Calu3 (cell line): Measurements from ENCODE around the gene GPR137B. TPM values are rescaled to one million over a fixed set of nuclear protein-coding genes. Genes with fewer than 3 reads are reported as not detected.

Source experiments
- BruUV-seq: library from RNA; stranded (reverse); fragments of 400-500 nt; replicated peaks from 2 replicates; lab custom pipeline; 2021; lab: Mats Ljungman, UMichigan
- CTCF ChIA-PET: fragments of 300-600 bp; sonication (Branson Sonifier 250); formaldehyde crosslinking; loops from one replicate; lab custom pipeline; 2022; ENCODE audit warnings: antibody characterized with exemption; lab: Charles Lee
- DNase-seq: peaks from one replicate; pipeline ENCODE4 v3.0.0; 2022
- H3K27ac Mint-ChIP-seq: one replicate; pipeline ENCODE4 v1.8.0; 2022; ENCODE audit warnings: mixed read lengths; ENCODE audit not compliant: unreplicated experiment
- H3K27me3 Mint-ChIP-seq: one replicate; pipeline ENCODE4 v1.8.0; 2022; ENCODE audit warnings: mixed read lengths; ENCODE audit not compliant: unreplicated experiment
- H3K36me3 Mint-ChIP-seq: one replicate; pipeline ENCODE4 v1.8.0; 2022; ENCODE audit warnings: mild to moderate bottlenecking, moderate library complexity, mixed read lengths; ENCODE audit not compliant: insufficient read depth, unreplicated experiment
- H3K4me1 Mint-ChIP-seq: one replicate; pipeline ENCODE4 v1.8.0; 2022; ENCODE audit warnings: mild to moderate bottlenecking, low read depth, mixed read lengths; ENCODE audit not compliant: unreplicated experiment
- H3K4me3 Mint-ChIP-seq: one replicate; pipeline ENCODE4 v1.8.0; 2022; ENCODE audit warnings: mild to moderate bottlenecking, low read depth, moderate library complexity, mixed read lengths; ENCODE audit not compliant: unreplicated experiment
- H3K9me3 Mint-ChIP-seq: one replicate; pipeline ENCODE4 v1.8.0; 2022; ENCODE audit warnings: low read depth, mixed read lengths; ENCODE audit not compliant: unreplicated experiment
- CTCF ChIP-seq: fragments of 200-600 bp; IDR thresholded peaks from one replicate; pipeline ENCODE4 v1.8.0; 2022; ENCODE audit warnings: antibody characterized with exemption; ENCODE audit not compliant: unreplicated experiment
- intact Hi-C: fragments of 100-400 bp; cut with micrococcal nuclease; formaldehyde crosslinking; loops from one replicate; pipeline ENCODE4 v1.10.0; 2022; ENCODE audit not compliant: unreplicated experiment
- total RNA-seq: library from RNA; stranded (reverse); gene quantifications from 2 replicates; pipeline ENCODE4 v1.2.3, GENCODE V29; 2022

The GPR137B gene
- total RNA-seq, 1 experiment from 2014 or later: 11.4 TPM

- no peaks in the 10 kb centered on the region for H3K9me3 Mint-ChIP-seq
- TF ChIP-seq CTCF: no peak
- no peak overlapping the region for H3K4me3 Mint-ChIP-seq
- intact Hi-C loops: loop anchor here (2.0 to 5.0 kb wide), 4 partner anchors 61 to 1279 kb away; partner anchors contain the start of gene ERO1B
- CTCF ChIA-PET: interaction anchor here (0.8 kb wide), 1 partner anchor 424 kb away, joined by 3 read pairs; no protein-coding TSS in a partner anchor
- no TSS peak for BruUV-seq
- H3K36me3 Mint-ChIP-seq: no peaks in the 10 kb centered on the region
- H3K4me1 Mint-ChIP-seq: no peaks in the 10 kb centered on the region
- DNase-seq: no peak
- H3K27ac Mint-ChIP-seq: no peak overlapping the region
- H3K27me3 Mint-ChIP-seq: no peaks in the 10 kb centered on the region
Observed at GRCh38 chr1:236108027-236108648, 34.2 kb upstream of the GPR137B start.

DNA sequence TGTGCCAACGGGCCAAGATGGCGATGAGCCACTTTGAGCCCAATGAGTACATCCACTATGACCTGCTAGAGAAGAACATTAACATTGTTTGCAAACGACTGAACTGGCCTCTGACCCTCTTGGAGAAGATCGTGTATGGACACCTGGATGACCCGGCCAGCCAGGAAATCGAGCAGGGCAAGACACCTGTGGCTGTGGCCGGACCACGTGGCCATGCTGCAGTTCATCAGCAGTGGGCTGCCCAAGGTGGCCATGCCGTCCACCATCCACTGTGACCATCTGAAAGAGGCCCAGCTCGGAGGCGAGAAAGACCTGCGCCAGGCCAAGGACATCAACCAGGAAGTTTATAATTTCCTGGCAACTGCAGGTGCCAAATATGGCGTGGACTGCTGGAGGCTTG lies 32.2 kb upstream of the GPR137B start:
- H3K4me3 Mint-ChIP-seq: no peak overlapping the region
- no peaks in the 10 kb centered on the region for H3K9me3 Mint-ChIP-seq
- CTCF ChIA-PET: interaction anchor here (0.6 kb wide), 2 partner anchors 97 to 1626 kb away, joined by 3 to 4 read pairs; no protein-coding TSS in a partner anchor
- DNase-seq: no peak
- H3K4me1 Mint-ChIP-seq: no peaks in the 10 kb centered on the region
- BruUV-seq: no TSS peak
- no peaks in the 10 kb centered on the region for H3K27me3 Mint-ChIP-seq
- intact Hi-C loops: no loop called here
- TF ChIP-seq CTCF: no peak
- H3K27ac Mint-ChIP-seq: no peak overlapping the region
- no peaks in the 10 kb centered on the region for H3K36me3 Mint-ChIP-seq

DNA sequence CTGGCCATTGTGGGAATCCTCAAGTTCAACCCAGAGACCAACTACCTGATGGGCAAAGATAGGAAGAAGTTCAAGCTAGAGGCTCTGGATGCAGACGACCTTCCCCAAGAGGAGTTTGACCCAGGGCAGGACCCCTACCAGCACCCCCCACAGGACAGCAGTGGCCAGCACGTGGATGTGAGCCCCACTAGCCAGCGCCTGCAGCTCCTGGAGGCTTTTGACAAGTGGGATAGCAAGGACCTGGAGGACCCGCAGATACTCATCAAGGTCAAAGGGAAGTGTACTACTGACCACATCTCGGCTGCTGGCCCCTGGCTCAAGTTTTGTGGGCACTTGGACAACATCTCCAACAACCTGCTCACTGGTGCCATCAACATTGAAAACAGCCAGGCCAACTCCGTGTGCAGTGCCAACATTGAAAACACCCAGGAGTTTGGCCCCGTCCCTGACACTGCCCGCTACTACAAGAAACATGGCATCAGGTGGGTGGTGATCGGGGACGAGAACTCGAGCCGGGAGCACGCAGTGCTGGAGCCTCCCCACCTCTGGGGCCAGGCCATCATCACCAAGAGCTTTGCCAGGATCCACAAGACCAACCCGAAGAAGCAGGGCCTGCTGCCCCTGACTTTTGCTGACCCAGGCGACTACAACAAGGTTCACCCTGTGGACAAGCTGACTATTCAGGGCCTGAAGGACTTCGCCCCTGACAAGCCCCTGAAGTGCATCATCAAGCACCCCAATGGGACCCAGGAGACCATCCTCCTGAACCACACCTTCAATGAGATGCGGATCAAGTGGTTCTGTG lies 30.6 kb upstream of the GPR137B start:
- intact Hi-C loops: no loop called here
- Mint-ChIP-seq H3K27ac (no peak overlapping the region), H3K36me3 (no peaks in the 10 kb centered on the region), H3K9me3 (no peaks in the 10 kb centered on the region), H3K4me1 (no peaks in the 10 kb centered on the region), H3K4me3 (no peak overlapping the region), H3K27me3 (no peaks in the 10 kb centered on the region)
- BruUV-seq: no TSS peak
- CTCF ChIA-PET: no interaction called here
- no peak for DNase-seq
- no peak for TF ChIP-seq CTCF

- DNase-seq: no peak
- Mint-ChIP-seq H3K9me3 (no peaks in the 10 kb centered on the region), H3K27me3 (no peaks in the 10 kb centered on the region), H3K27ac (no peak overlapping the region), H3K36me3 (no peaks in the 10 kb centered on the region), H3K4me3 (no peak overlapping the region), H3K4me1 (no peaks in the 10 kb centered on the region)
- no TSS peak for BruUV-seq
- TF ChIP-seq CTCF: no peak
- CTCF ChIA-PET: no interaction called here
- intact Hi-C loops: no loop called here
Observed at GRCh38 chr1:236112332-236112627, 30.1 kb upstream of the GPR137B start.
